Testis (tissue), 3 donors: Measurements from ENCODE around the gene COQ9. TPM values are rescaled to one million over a fixed set of nuclear protein-coding genes. Genes with fewer than 3 reads are reported as not detected.

Source experiments
- DNase-seq: peaks from one replicate; pipeline ENCODE4 v3.0.0-alpha.2; 2019
- H3K27ac ChIP-seq, 2 donors: fragments of 200-600 bp; sonication (generic); one replicate each; pipeline ENCODE4 v1.5.1; 2019
- H3K27me3 ChIP-seq: fragments of 200-600 bp; sonication (generic); one replicate; pipeline ENCODE4 v1.5.1; 2019
- H3K36me3 ChIP-seq: fragments of 200-600 bp; sonication (generic); one replicate; pipeline ENCODE4 v1.5.1; 2017; ENCODE audit warnings: low read depth; ENCODE audit errors: missing control alignments
- H3K4me1 ChIP-seq: fragments of 200-600 bp; sonication (generic); one replicate; pipeline ENCODE4 v1.5.1; 2019
- H3K4me3 ChIP-seq, 2 donors: fragments of 200-600 bp; sonication (generic); one replicate each; pipeline ENCODE4 v1.5.1; 2017 to 2019
- H3K9me3 ChIP-seq: fragments of 200-600 bp; sonication (generic); one replicate; pipeline ENCODE4 v1.5.1; 2017
- POLR2A ChIP-seq: fragments of 450-650 bp; IDR thresholded peaks from one replicate; pipeline ENCODE4 v1.6.1; 2017; ENCODE audit warnings: antibody characterized with exemption, mild to moderate bottlenecking, moderate library complexity
- WGBS, 2 donors: methylation state at CpG; one replicate each; pipeline ENCODE4 v1.1.5; 2018; 5-methylcytosine and 5-hydroxymethylcytosine counted together
- intact Hi-C: fragments of 100-400 bp; cut with DNase I; formaldehyde crosslinking; loops from one replicate; pipeline ENCODE4 v1.15.1; 2023; ENCODE audit warnings: low total_unique reads
- polyA plus RNA-seq: library from polyadenylated mRNA; stranded (reverse); fragments of 350-450 nt; fragmentation: Illumina TruSeq; extraction: RNeasy Lipid Tissue Mini Kit (QIAGEN cat#74804); gene quantifications from one replicate; pipeline ENCODE4 v1.2.3, GENCODE V29; 2014; ENCODE audit warnings: low read depth, low replicate concordance; ENCODE audit not compliant: insufficient read depth
- total RNA-seq, 2 donors: library from RNA; depleted of rRNA; stranded (reverse); fragments of >200 nt; gene quantifications; one replicate each; pipeline ENCODE4 v1.2.3, GENCODE V29; 2016
- TF ChIP-seq, protein P1 (sequence below), 3 experiments: fragments of 450-650 bp in 2 of 3; fragments of 200-600 bp in 1 of 3; sonication (generic) in 1 of 3; IDR thresholded peaks; one replicate each; pipeline ENCODE4 v1.5.1; 2016 to 2019; ENCODE audit warnings: antibody characterized with exemption in 3 of 3, mild to moderate bottlenecking in 2 of 3, moderate library complexity in 1 of 3

Gene COQ9
- total and polyA plus RNA-seq, 3 donors from 2014 or later = 74.1 to 93.5 (median 77.1) TPM

DNA sequence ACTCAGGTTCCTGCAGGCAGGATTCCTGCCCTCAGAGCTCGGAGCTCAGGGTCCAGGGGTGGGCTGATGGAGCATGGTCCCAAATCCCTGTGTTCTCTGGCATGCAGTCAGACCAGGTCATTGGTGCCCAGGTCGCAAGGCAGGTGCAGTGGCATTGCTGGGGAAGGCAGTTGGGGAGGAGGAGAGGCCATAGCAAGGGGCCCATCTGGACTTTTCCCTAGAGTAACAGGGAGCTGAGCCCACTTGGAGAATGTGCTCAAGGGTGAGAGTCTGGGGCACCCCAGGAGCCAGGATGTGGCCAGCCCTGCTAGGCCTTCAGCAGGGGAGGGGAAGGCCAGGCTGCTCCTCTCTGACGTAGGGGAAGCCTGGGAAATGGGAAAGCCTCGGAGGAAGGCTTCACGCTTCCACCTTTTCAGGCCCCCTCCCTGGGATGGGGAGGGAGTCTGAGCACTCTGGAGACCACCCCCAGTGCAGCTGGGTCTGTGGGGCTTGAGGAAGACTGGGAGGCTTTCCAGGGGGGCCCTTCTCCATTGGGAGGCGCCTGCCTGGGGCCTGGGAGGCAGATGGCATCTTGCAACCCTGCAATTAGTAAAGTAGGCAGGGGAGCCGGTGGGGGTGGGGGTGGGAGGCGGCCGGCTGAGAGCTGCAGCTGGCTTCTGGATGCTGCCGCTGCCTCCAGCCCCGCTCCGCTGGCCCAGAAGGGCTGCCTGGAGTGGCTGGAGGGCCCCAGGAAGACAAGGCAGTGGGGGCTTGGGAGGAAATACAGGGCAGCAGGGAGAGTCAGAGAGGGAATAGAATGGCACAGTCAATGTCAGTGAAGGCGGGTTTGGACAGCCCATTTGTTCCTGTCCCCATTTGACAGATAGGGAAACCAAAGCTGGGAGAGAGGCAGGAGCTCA, 60.1 kb downstream of the COQ9 start:
- WGBS, 2 donors = 81 to 85% methylated on average over 9 to 13 of the region's 13 CpGs
- Histone ChIP-seq H3K9me3 (no peaks in the 10 kb centered on the region), H3K4me1 (peaks cover 13% of the 10 kb centered on the region), H3K4me3 (no peak overlapping the region), H3K27me3 (no peaks in the 10 kb centered on the region), H3K36me3 (no peaks in the 10 kb centered on the region), H3K27ac (no peak overlapping the region)
- intact Hi-C loops = no loop called here
- TF ChIP-seq, protein P1, sequence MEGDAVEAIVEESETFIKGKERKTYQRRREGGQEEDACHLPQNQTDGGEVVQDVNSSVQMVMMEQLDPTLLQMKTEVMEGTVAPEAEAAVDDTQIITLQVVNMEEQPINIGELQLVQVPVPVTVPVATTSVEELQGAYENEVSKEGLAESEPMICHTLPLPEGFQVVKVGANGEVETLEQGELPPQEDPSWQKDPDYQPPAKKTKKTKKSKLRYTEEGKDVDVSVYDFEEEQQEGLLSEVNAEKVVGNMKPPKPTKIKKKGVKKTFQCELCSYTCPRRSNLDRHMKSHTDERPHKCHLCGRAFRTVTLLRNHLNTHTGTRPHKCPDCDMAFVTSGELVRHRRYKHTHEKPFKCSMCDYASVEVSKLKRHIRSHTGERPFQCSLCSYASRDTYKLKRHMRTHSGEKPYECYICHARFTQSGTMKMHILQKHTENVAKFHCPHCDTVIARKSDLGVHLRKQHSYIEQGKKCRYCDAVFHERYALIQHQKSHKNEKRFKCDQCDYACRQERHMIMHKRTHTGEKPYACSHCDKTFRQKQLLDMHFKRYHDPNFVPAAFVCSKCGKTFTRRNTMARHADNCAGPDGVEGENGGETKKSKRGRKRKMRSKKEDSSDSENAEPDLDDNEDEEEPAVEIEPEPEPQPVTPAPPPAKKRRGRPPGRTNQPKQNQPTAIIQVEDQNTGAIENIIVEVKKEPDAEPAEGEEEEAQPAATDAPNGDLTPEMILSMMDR (IDR thresholded peaks at IDR 0.05) = no peak
- no peak for TF ChIP-seq POLR2A
- no peak for DNase-seq

DNA sequence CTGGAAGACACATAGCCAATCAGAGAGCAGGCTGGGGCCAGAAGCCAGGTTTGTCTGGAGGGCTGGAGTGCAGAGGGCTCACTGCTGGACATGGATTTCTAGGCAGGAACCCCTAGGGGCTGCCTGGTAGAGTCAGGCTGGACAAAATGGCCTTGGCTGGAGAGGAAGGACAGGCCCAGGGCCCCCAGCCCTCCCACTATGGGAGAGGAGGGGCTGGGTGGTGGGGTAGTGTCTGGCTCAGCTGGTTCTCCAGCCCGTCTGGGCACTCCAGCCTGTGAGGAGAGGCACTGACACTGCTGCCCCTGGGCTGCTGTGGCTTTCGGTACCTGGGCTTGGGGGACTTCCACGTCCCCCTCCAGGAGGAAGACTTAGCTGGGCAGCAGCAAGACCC, 60.8 kb downstream of the COQ9 start:
- Histone ChIP-seq H3K9me3 (no peaks in the 10 kb centered on the region), H3K27me3 (no peaks in the 10 kb centered on the region), H3K4me1 (peaks cover 11% of the 10 kb centered on the region), H3K27ac (no peak overlapping the region), H3K36me3 (no peaks in the 10 kb centered on the region), H3K4me3 (no peak overlapping the region)
- no peak for DNase-seq
- 100% methylated on average over 3 of the region's 3 CpGs; no CpG with 5 or more reads in 1 of the 2 donors for WGBS, 2 donors
- intact Hi-C loops = no loop called here
- TF ChIP-seq, protein P1 (IDR thresholded peaks at IDR 0.05) = no peak
- TF ChIP-seq POLR2A = no peak

DNA sequence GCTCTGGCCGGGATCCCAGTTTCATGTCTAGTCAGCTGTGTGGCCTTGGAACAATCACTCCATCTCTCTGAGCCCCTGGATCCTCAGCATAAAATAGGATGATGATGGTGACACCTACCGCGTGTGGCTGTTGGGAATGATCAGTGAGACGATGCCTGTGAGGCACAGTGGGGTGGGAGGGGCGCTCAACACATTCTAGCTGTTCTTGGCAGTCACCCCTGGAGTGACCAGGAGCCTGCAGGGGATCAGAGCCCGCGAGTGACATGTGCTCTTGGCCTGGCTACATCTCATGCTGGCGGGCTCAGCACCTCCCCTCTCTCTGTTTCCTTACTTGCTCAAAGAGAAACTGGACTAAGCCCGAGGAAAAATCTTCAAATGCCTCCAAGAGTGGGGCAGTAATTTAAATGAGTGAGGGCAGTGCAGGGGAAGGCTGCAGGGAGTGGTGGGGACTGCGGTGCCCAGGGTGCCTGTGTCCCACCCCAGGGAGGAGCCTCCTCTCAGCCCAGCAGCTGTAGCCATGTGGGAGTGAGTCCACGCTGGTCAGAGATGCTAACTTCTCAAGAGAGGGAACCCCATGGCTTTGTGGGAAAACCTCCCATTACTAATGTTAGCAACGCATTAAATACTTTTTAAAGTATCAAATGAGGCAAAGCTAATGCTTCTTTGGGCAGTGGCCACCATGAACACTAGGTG, 62.1 kb downstream of the COQ9 start:
- Histone ChIP-seq H3K27me3 (no peaks in the 10 kb centered on the region), H3K4me3 (no peak overlapping the region), H3K4me1 (peaks cover 5% of the 10 kb centered on the region), H3K9me3 (no peaks in the 10 kb centered on the region), H3K36me3 (no peaks in the 10 kb centered on the region), H3K27ac (no peak overlapping the region)
- intact Hi-C loops = no loop called here
- TF ChIP-seq POLR2A = no peak
- TF ChIP-seq, protein P1 (IDR thresholded peaks at IDR 0.05) = no peak
- no peak for DNase-seq
- 64 to 66% methylated on average over 12 of the region's 12 CpGs for WGBS, 2 donors

DNA sequence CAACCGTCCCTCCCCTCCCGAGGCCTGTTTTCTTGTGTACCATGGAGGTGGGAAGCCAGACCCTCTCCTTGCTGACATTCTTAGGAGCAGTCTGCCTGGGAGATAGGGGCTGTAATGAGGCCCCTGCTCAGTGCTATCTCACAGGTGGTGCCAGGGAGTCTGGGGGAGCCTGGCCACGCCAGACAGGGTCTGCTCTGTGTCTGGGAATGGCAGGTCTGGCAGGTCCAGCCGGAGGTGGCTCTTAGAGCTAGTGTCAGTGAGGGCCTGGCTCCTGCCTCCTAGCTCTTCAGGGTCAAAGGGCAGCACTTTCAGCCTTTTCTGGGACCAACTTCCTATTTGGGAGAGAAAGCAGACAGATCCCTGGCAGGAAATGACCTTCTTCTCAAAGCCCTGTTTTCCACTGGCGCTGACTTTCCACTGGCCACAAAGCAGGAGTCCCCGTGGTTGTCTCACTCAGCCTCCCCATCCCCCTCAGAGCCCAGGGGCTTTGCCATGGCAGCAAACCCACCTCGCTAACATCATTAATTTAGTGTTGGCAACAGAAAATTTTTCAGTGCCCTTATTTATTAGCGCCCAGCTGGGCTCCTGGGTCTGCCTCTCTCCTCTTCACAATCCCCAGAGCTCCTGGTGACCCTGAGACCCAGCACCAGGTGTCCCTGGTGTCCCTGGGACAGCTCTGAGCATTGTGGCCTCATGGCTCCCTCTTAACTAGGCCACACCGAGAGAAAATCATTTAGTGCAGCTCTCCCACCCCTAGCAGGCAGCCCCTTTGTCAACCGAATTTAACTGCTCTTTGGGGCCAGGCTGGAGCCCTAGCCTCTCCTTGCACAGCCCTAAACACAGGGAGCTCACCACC, 63.0 kb downstream of the COQ9 start:
- no peak for TF ChIP-seq POLR2A
- Histone ChIP-seq H3K4me3 (no peak overlapping the region), H3K27me3 (no peaks in the 10 kb centered on the region), H3K27ac (no peak overlapping the region), H3K9me3 (no peaks in the 10 kb centered on the region), H3K36me3 (no peaks in the 10 kb centered on the region), H3K4me1 (peaks cover 5% of the 10 kb centered on the region)
- intact Hi-C loops = loop anchor here (10.0 kb wide), 1 partner anchor 85 kb away; no protein-coding TSS in a partner anchor
- 57 to 59% methylated on average over 9 to 10 of the region's 10 CpGs for WGBS, 2 donors
- no peak for DNase-seq

Other genes starting within 250 kb of the COQ9 start
- gene ARL2BP, start 202.2 kb upstream of the COQ9 start, total RNA-seq = 10 to 100 TPM; 88.8 to 92.4 TPM
- 128 TPM for gene ARL2BP, start 202.2 kb upstream of the COQ9 start, polyA plus RNA-seq
- gene PLLP, start 162.8 kb upstream of the COQ9 start, total RNA-seq = 10 to 100 TPM; 36.1 to 39.4 TPM
- gene PLLP, start 162.8 kb upstream of the COQ9 start, polyA plus RNA-seq = 15.0 TPM
- gene CCL22, start 88.7 kb upstream of the COQ9 start, total RNA-seq = not detected
- 0.65 TPM for gene CCL22, start 88.7 kb upstream of the COQ9 start, polyA plus RNA-seq
- 10 to 100 TPM in 1 of 2 donors, 1 to 10 TPM in 1; 8.5 to 19.6 TPM for gene CX3CL1, start 75.0 kb upstream of the COQ9 start, total RNA-seq
- 12.9 TPM for gene CX3CL1, start 75.0 kb upstream of the COQ9 start, polyA plus RNA-seq
- gene CCL17, start 42.7 kb upstream of the COQ9 start, total RNA-seq = under 1 TPM in 1 of 2 donors, not detected in 1; 0.81 TPM
- gene CCL17, start 42.7 kb upstream of the COQ9 start, polyA plus RNA-seq = 4.0 TPM
- 10 to 100 TPM; 74.9 to 77.1 TPM for gene CIAPIN1, start 94 bp upstream of the COQ9 start, total RNA-seq
- gene CIAPIN1, start 94 bp upstream of the COQ9 start, polyA plus RNA-seq = 205 TPM
- gene POLR2C, start 15.2 kb downstream of the COQ9 start, total RNA-seq = 100 to 1,000 TPM in 1 of 2 donors, 10 to 100 TPM in 1; 88.7 to 102 TPM
- 65.0 TPM for gene POLR2C, start 15.2 kb downstream of the COQ9 start, polyA plus RNA-seq
- gene DOK4, start 39.0 kb downstream of the COQ9 start, total RNA-seq = 10 to 100 TPM; 25.3 to 32.9 TPM
- gene DOK4, start 39.0 kb downstream of the COQ9 start, polyA plus RNA-seq = 15.5 TPM
- 10 to 100 TPM; 13.1 to 16.7 TPM for gene CCDC102A, start 89.1 kb downstream of the COQ9 start, total RNA-seq
- gene CCDC102A, start 89.1 kb downstream of the COQ9 start, polyA plus RNA-seq = 7.7 TPM
- 1 to 10 TPM; 2.3 to 2.4 TPM for gene ADGRG5, start 95.2 kb downstream of the COQ9 start, total RNA-seq
- 2.7 TPM for gene ADGRG5, start 95.2 kb downstream of the COQ9 start, polyA plus RNA-seq
- gene ADGRG1, start 181.2 kb downstream of the COQ9 start, total RNA-seq = 100 to 1,000 TPM; 296 to 346 TPM
- 134 TPM for gene ADGRG1, start 181.2 kb downstream of the COQ9 start, polyA plus RNA-seq
- under 1 TPM; 0.37 to 0.63 TPM for gene ADGRG3, start 220.8 kb downstream of the COQ9 start, total RNA-seq
- gene ADGRG3, start 220.8 kb downstream of the COQ9 start, polyA plus RNA-seq = 0.82 TPM
- gene DRC7, start 247.3 kb downstream of the COQ9 start, total RNA-seq = 10 to 100 TPM; 35.4 to 62.7 TPM
- gene DRC7, start 247.3 kb downstream of the COQ9 start, polyA plus RNA-seq = 199 TPM